Loucy (cell line): ENCODE measurements around the gene TYMP.
"Not testable (repeated sequence)": the region's sequence is repeated elsewhere in the genome, so short reads cannot be mapped to it uniquely, and the experiment has no call there.

Source experiments
- H2AFZ ChIP-seq: fragments of 200-600 bp; sonication (generic); 2 replicates; pipeline ENCODE4 v1.6.0; 2016; ENCODE audit warnings: antibody characterized with exemption, mild to moderate bottlenecking, low read length, moderate library complexity
- H3F3A ChIP-seq: fragments of 200-600 bp; 2 replicates; pipeline ENCODE4 v1.6.0; 2016; ENCODE audit warnings: antibody characterized with exemption, low read depth, mild to moderate bottlenecking
- H3K27me3 ChIP-seq: fragments of 200-600 bp; sonication (generic); 2 replicates; pipeline ENCODE4 v1.6.1; 2014; ENCODE audit warnings: low read length, mild to moderate bottlenecking; ENCODE audit not compliant: insufficient read depth, poor library complexity, severe bottlenecking
- H3K36me3 ChIP-seq: fragments of 200-600 bp; sonication (generic); 2 replicates; pipeline ENCODE4 v1.6.1; 2016; ENCODE audit warnings: low read length; ENCODE audit not compliant: insufficient read depth
- H3K4me1 ChIP-seq: fragments of 200-600 bp; sonication (generic); 2 replicates; pipeline ENCODE4 v1.5.1; 2014; ENCODE audit warnings: low read length, mild to moderate bottlenecking; ENCODE audit not compliant: insufficient read depth, poor library complexity, severe bottlenecking
- H3K4me2 ChIP-seq: fragments of 200-600 bp; sonication (generic); 2 replicates; pipeline ENCODE4 v1.6.0; 2014; ENCODE audit warnings: antibody characterized with exemption, low read length, low read depth, mild to moderate bottlenecking; ENCODE audit not compliant: poor library complexity, severe bottlenecking
- H3K4me3 ChIP-seq: fragments of 200-600 bp; sonication (generic); 2 replicates; pipeline ENCODE4 v1.5.1; 2014; ENCODE audit warnings: low read length, mild to moderate bottlenecking, mixed read lengths; ENCODE audit not compliant: poor library complexity, severe bottlenecking
- H3K79me2 ChIP-seq: fragments of 200-600 bp; sonication (generic); 2 replicates; pipeline ENCODE4 v1.6.1; 2014; ENCODE audit warnings: low read length; ENCODE audit not compliant: insufficient read depth
- H3K9ac ChIP-seq: fragments of 200-600 bp; sonication (generic); 2 replicates; pipeline ENCODE4 v1.6.0; 2014; ENCODE audit warnings: mild to moderate bottlenecking, low read depth, low read length, moderate library complexity; ENCODE audit not compliant: poor library complexity, severe bottlenecking
- H3K9me2 ChIP-seq: fragments of 200-600 bp; sonication (generic); replicated peaks from 2 replicates; pipeline ENCODE4 v1.6.1; 2016; ENCODE audit warnings: low read depth, low read length, mixed read lengths
- H3K9me3 ChIP-seq: fragments of 200-600 bp; sonication (generic); 2 replicates; pipeline ENCODE4 v1.6.1; 2014; ENCODE audit warnings: mild to moderate bottlenecking, antibody characterized with exemption, low read length, low read depth; ENCODE audit not compliant: insufficient read depth
- H4K20me1 ChIP-seq: fragments of 200-600 bp; sonication (generic); 2 replicates; pipeline ENCODE4 v1.6.0; 2014; ENCODE audit warnings: antibody characterized with exemption, low read length, mild to moderate bottlenecking; ENCODE audit not compliant: insufficient read depth, poor library complexity, severe bottlenecking
- CTCF ChIP-seq: fragments of 200-600 bp; sonication (generic); conservative IDR thresholded peaks from 2 replicates; pipeline ENCODE4 v1.5.1; 2014; ENCODE audit warnings: mild to moderate bottlenecking, antibody characterized with exemption, low read length
- EZH2phosphoT487 ChIP-seq: fragments of 200-600 bp; IDR thresholded peaks from 2 replicates; pipeline ENCODE4 v1.6.1; 2018; ENCODE audit warnings: antibody characterized with exemption, mild to moderate bottlenecking, moderate library complexity, borderline replicate concordance

Gene TYMP

GRCh38 chr22:50535113-50535512 lies 5.3 kb upstream of the TYMP start:
- H3K36me3 ChIP-seq: no peaks in the 10 kb centered on the region
- no peak overlapping the region for H3K4me2 ChIP-seq
- H3K27me3 ChIP-seq: no peaks in the 10 kb centered on the region
- H3K9me2 ChIP-seq: no peaks in the 10 kb centered on the region
- no peaks in the 10 kb centered on the region for H3K9me3 ChIP-seq
- no peaks in the 10 kb centered on the region for H4K20me1 ChIP-seq
- TF ChIP-seq EZH2phosphoT487 (no peak), CTCF (no peak)
- H3K9ac ChIP-seq: no peak overlapping the region
- H3K79me2 ChIP-seq: no peaks in the 10 kb centered on the region
- H3K4me1 ChIP-seq: peaks cover 3% of the 10 kb centered on the region
- H2AFZ ChIP-seq: no peak overlapping the region
- H3F3A ChIP-seq: no peaks in the 10 kb centered on the region
- H3K4me3 ChIP-seq: no peak overlapping the region

GRCh38 chr22:50533856-50534711 lies 4.3 kb upstream of the TYMP start:
- H3K9me3 ChIP-seq, H3K4me1 ChIP-seq, H3K36me3 ChIP-seq, H3F3A ChIP-seq, H3K9me2 ChIP-seq, H3K9ac ChIP-seq, H2AFZ ChIP-seq, H3K27me3 ChIP-seq, H3K4me3 ChIP-seq, H3K79me2 ChIP-seq, H3K4me2 ChIP-seq, H4K20me1 ChIP-seq: not testable (repeated sequence)

GRCh38 chr22:50532824-50533796 lies 3.3 kb upstream of the TYMP start:
- no peak overlapping the region for H3K4me3 ChIP-seq
- H3K4me2 ChIP-seq: no peak overlapping the region
- no peaks in the 10 kb centered on the region for H3K27me3 ChIP-seq

More at GRCh38 chr22:50532824-50533796, 3.3 kb upstream of the TYMP start:
- Histone ChIP-seq H3K9ac (no peak overlapping the region), H2AFZ (no peak overlapping the region), H3K9me3 (no peaks in the 10 kb centered on the region), H4K20me1 (no peaks in the 10 kb centered on the region), H3K36me3 (no peaks in the 10 kb centered on the region), H3K9me2 (no peaks in the 10 kb centered on the region), H3F3A (no peaks in the 10 kb centered on the region), H3K79me2 (no peaks in the 10 kb centered on the region), H3K4me1 (peaks cover 3% of the 10 kb centered on the region)
- TF ChIP-seq CTCF (no peak), EZH2phosphoT487 (no peak)
